ENCODE measurements around the gene TAGAP.
"Not testable (repeated sequence)": the region's sequence is repeated elsewhere in the genome, so short reads cannot be mapped to it uniquely, and the experiment has no call there.

Gene TAGAP

DNA sequence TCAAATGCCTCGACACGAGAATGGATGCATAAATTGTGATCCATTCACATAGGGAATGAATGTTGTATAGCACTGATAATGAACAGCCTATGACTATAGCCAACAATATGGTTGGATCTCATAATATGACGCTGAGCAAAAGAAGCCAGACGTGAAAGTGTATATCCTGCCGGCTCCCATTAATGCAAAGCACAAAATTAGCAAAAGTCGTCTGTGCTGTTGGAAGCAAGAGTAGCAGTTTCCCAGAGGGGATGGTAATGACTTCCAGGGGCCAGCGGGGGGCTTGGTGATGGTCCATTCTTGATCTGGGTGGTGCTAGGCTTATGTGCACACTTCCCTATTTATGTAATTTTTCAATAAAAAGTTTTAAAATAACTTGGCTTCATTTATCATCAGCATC lies 1.0 kb upstream of the TAGAP start:
- DNase-seq (ENCODE audit: low spot score) = no peak

DNA sequence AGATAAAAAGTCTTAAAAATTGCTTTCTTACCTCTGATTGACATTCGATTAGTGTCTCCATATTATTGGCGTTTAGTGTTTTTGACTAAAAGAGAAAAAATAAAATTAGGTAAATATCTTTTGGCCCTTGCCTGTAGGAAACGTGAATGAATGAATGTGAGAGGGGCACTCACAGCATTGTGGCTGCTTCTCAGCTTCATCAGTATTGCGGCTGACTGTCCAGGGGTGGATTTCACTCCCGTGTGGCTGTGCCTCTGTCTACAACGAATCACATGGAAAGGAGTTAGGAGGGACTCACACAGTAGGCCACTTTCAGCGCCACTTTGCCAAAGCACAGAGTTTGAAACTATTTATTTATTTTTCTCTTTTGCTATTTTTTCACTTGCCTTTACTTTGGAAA lies 844 bp downstream of the TAGAP start:
- no peak for DNase-seq (ENCODE audit: low spot score)

DNA sequence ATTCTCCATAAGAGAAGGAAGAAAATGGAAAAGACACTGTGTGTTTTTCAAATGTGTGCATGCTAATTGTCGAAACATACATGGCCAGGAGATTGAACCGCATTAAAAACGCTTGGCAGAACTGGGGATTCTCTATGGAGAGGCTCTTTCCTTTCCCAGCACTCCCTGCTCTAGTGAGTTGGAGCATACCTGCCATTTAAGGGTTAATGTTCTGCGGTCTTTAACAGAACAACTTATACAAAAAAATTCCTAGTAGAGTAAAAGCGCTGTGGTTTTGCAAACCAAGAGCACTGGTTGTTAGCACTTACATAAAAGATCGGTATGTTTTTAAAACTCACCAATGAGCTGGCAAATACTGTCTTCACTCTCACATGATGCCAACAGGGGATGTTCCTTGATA lies 1.5 kb downstream of the TAGAP start:
- DNase-seq (ENCODE audit: low spot score) = no peak

DNA sequence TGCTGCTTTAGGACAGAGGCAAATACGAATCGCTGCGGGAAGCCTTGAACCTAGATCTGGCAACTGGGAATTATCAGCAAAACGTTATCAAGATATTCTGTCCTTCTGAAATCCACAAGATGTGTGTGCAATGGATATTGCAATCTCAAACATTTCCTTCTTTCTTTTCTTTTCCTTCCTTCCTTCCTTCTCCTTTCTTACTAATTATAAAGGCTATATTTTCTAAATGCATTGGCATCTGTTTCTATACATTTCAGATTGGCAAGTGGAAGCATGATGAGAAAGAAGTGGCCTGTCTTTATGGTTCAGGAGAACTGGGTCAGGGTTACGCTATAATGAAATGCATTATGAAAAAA lies 2.0 kb downstream of the TAGAP start:
- DNase-seq (ENCODE audit: low spot score) = no peak

DNA sequence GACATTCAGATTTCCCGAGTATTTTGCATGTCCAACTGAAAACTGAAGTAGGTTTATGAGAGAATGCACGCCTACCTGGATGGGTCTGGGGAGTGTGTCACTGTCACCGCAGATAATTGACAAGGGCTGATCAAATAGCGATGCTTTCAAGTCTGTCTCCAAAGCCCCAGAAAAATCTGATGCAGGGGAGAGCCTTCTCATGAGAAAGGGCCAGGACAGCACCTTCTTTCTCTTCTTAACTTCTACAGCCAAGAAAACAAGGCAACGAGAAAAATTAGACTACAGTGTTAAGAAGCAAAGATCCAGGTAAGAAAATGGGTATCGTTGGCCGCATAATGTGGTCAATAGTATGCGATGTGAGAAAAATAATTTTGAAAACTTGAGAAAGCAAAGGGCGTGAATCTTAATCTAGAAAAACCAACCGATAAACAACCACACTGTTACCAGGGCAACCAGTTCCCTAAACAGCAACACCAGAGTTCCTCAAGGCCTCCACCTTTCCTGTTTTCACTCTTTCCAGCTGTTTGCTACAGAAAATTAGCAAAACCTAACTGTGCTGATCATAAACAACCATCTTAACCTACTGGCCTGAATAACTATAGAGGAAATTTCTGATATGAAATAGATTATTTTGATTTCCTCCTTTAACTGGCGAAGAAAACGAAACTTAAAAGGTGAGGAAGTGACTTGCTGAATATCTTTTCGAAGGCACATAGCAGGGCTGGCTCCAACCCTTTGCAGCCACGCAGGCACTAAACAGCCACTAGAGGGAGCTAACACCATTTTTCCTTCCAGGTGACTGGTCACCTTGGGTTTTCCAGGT lies 2.6 kb downstream of the TAGAP start:
- DNase-seq (ENCODE audit: low spot score) = peak; percentile 56

DNA sequence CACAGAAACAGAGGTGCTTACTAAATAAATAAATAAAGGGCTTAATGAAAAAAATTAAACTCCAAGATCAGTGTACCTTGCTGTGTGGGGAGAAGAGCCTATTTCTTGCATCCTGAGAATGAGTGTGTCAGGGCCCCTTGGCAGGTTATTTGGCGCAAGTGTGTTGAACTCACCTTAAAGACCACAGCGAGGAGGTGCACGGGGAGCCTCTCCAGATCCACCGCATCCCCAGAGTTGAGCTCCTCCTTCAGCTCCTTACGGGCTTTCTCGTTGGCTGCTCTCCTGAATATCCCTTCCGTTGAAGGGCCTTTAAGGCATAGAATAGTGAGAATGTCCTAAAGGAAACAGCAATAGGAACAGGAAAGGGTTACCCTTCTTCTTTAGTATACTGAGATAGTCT lies 3.6 kb downstream of the TAGAP start:
- DNase-seq (ENCODE audit: low spot score) = no peak

DNA sequence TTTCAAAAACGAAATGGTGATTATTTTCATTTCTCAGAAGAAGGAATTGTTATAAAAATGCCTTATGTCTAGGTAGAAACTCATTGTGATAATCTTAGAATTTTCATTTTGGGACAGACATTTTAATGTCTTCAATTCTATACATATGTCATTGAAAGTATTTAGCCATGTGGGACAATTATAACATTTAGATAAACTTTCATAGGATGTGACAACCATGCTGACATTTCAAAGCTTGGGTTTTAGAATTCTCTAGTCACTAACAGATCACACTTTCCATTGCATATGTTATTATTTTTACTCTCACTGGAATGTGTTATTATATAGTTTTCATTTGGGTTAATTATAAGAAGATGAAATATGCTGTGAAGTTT lies 4.9 kb downstream of the TAGAP start:
- no peak for DNase-seq (ENCODE audit: low spot score)

DNA sequence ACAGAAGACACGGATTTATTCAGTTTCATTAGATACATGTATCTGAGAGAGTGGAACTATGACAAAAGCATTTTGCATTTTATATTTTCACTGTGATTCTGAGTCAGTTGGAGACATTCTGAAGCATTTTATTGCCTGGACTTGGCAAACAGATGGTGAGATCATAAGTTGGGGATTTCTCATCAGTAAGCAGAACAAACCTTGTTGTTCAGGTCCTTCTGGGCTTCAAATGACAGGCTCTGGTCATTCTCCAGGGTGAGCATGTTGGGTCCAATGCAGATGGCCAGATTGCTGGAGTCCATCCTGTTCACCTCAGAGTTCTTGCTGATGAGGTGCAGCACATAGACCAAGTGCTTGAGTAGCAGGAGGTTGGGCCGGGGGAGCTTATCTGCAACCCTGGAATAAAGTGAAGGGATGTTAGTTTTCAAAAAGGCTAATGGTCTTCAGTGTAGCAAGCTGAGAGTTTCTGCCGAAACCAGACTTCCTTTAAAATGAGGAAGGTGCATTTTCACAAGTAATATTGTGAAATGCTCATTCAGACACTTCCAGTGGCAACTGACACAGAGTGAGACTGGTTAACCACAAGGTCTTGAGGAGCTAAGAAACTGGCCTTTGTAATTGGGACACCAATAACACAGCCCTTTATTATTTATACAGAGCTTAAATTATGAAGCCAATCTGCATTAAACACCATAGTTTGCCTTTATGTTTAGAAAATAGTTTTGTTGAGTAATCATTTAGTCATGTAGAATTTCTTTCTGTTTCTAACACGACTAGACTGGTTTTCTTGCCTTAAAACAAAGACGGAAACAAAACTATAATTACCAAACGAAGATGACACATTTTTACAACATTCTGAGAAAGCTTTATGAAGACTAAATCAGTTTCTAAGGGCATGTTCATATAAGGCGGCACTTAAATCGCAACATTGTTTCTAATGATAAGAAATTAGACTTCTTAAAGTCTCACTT lies 5.6 kb downstream of the TAGAP start:
- DNase-seq (ENCODE audit: low spot score) = no peak

DNA sequence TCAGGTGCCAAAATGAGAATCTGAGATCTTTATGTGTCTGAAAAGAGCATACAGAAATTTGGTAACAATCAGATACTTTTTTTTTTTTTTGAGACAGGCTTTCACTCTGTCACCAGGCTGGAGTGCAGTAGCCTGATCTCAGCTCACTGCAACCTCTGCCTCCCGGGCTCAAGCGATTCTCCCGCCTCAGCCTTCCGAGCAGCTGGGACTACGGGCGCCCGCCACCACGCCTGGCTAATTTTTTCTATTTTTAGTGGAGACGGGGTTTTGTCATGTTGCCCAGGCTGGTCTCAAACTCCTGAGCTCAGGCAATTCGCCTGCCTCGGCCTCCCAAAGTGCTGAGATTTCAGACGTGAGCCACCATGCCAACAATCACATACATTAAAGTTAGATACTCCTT lies 6.5 kb downstream of the TAGAP start:
- not testable (repeated sequence) for DNase-seq (ENCODE audit: low spot score)

DNA sequence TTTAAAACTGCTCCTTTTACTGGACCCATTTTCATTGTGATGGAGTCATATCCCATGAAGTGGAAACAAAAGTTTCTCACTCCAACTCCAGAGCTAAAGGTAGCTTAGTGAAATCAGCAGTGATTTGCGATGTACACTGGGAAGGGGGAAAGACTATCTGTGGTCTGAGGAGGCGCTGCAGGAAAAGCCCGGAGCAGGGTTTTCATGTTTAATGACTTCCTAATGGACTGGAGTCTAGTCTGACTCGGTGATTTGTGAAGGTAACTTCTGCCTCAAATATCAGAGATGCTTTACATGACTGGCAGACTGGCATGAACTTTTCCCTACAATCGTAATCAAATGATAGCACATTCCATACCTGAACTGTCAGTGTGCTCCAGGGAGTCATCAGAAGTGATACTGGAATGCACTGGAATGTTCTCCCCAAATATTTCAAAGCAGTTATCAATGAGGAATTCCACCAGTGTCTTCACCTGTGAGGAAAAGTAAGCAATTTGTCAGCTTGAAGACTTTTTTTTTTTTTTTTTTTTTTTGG lies 7.0 kb downstream of the TAGAP start:
- no peak for DNase-seq (ENCODE audit: low spot score)

DNA sequence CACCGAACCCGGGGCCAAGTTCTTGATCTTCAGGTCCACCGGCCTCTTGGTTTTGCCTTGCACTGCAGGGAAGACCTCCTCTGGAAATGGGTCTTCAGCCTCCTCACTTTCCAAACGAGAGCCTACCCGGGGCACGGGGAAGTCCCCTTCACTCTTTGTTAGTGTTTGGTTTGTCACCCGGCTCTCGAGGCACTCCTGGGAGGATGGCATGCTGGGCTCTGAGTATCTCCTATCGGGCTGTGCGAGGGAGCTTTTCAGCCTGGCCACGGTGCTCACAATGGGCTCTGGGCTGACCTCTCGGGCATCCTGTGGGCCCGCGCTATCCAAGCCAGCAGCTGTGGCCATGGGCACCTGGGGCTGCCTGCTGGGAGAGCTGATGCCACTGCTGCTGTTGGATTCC lies 8.1 kb downstream of the TAGAP start:
- DNase-seq (ENCODE audit: low spot score) = no peak

DNA sequence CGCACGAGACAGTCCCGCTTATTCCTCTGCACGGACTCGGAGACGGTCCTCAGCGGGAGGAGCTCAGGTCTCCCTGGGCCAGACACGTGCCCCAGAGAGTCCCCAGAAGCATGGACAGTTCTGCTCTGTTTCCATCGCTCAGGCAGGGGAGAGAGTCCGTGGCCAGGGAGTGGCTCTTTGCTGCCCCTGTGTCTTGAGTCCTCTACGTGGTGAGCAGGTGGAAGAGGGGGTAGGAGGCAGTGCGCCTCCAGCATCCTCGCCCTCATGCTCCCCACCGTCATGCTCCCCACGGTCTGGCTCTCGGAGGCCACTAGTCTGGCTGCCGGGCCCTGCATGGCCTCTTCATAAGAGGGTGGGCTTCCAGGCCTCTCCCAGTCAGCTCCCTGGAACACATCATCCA lies 8.9 kb downstream of the TAGAP start:
- DNase-seq (ENCODE audit: low spot score) = no peak

DNA sequence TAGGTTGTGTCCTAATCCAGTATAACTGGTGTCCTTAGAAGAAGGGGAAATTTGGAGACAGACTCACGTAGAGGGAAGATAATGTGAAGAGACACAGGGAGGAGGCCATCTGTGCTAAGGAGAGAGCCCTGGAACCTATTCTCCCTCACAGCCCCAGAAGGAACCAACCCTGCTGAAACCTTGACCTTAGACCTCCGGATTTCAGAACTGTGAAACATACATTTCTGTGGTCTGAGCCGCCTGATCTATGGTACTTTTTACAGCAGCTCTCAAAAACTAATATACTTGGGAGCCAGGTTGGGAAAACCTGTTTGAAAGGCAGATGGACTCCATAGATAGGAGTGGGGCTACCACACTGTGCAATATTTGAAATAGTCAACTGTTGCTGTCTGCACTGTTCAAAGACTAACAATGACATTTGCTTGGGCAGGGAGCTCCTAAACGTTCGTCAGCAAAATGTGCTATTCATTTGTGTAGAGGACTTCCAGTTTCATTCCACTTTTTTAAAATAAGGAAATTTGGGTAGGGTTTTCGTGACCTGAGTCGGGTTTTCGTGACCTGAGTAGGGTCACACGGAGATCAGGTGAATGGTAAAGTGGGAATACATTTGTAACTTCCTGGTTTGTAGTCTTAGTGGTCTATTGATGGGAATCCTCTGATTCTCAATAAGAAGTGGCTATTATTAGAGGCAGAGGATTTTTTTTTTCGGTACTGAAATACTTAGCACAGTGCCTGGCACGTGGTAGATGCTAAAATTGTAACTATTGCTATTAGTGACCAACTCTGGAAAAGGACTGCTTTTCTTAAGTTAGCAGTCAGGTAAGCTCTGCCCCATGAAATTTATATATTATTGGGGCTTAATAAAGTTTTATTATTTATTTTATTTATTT lies 11.4 kb downstream of the TAGAP start:
- DNase-seq (ENCODE audit: low spot score) = no peak

DNA sequence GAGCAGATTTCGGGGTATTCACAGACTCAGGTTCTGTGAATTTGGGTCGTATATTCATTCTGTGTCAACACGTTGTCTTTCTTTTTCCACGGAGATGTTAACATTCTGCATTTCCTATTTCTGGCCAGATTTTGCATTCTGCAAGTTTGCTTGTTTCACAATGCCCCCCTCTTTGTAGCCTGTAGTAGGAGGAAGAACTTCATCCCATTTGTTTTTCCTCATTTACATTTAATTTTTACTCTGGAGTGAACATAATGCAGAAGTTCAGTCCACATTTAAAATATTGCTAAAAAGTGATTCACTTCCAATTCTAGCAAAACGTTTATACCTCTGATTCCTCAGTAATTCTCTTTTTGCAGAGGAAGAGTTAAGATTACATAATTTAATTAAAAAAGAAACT lies 12.9 kb downstream of the TAGAP start:
- DNase-seq (ENCODE audit: low spot score) = no peak

DNA sequence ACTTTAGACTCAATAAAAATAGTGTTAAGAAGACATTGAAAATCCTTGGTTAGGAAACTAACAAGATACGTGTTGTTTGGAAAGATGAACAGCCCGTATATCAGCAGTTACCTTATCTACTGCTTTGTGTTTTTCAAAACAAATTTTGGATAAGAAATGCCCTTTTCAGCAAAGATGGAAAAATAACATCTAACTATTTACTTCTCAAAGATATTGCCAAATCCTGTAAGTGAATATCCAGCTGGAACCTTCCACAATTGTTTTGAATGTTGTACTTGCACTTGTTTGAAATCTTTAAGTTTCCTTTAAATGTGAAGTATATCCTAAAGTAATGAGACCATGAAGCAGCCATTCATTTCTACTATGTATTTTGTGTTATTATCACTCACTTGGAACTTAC lies 14.6 kb downstream of the TAGAP start:
- DNase-seq (ENCODE audit: low spot score) = no peak

DNA sequence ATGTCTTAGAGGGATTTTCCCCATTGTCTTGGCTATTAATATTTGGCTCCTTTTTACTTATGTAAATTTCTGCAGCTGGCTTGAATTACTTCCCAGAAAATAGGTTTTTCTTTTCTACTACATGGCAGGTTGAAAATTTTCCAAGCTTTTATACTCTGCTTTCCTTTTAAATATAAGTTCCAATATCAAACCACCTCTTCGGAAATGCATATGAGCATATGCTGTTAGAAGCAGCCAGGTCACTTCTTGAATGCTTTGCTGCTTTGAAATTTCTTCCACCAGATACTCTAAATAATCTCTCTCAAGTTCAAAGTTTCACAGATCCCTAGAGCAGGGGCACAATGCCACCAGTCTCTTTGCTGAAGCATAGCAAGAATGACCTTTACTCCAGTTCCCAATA lies 19.6 kb downstream of the TAGAP start:
- not testable (repeated sequence) for DNase-seq (ENCODE audit: low spot score)

DNA sequence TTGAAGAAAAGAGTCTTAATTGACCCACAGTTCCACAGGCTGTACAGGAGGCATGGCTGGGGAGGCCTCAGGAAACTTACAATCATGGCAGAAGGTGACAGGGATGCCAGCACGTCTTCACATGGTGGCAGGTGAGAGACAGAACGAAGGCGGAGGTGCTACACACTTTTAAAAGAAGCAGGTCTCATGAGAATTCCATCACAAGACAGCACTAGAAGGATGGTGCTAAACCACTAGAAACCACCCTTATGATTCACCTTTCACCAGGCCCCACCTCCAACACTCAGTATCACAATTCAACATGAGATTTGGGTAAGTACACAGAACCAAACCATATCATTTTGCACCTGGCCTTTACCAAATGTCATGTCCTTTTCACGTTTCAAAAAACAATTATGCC lies 20.9 kb downstream of the TAGAP start:
- DNase-seq (ENCODE audit: low spot score) = no peak

DNA sequence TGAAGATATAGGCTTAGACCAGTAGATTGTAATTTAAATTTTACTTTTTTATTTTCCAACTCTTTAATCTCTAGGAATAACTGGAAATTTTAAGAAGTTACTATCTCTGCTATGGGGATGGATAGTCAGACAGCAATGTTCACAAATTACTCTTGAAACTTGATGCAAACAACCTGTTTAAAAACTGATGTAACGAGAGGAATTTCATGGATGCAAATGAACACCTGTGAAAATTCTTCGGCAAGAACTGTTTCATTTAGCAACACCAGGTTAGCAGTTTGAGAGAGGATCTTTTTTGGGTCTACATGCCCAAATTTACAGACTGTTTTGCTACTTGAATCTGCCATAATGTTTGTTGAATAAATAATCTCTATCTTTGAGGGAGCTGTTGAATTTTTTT lies 24.8 kb downstream of the TAGAP start:
- no peak for DNase-seq (ENCODE audit: low spot score)

DNA sequence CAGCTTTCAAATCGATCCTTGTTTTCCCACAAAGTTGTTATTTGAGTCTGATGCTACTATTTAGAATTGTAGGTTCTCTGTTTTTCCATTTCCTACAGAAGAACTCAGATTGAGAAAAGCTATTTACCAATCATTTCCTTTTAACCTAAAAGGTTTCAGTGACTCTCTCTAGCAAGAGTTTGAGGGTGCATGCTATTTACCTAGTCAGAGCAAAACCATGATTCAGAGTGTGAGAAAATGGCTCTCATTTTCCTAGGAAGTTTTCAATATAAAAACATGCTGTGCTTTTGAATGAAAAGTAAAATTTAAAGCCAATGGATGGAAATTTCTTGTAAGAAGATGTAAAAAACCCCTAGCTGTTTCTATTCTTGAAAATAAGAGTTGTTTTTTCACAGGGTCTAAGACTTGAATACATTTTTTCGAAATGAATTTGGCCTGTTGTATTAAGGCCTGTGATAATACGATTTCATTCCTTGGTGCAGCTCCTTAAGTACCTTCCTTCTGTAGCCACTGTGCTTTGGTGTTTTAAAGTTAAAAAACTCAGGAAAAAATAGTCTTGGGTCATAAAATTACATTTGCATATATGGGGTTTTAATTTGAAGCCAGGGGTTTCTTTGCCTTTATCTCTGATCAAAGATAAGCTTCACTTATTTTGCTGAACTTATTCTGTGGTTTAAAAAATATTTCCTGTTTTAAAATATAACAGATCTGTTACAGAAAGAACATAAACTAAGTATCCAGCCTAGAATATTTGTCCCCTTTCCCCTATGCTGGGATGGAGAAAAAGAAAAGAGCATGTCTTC lies 26.8 kb downstream of the TAGAP start:
- no peak for DNase-seq (ENCODE audit: low spot score)

DNA sequence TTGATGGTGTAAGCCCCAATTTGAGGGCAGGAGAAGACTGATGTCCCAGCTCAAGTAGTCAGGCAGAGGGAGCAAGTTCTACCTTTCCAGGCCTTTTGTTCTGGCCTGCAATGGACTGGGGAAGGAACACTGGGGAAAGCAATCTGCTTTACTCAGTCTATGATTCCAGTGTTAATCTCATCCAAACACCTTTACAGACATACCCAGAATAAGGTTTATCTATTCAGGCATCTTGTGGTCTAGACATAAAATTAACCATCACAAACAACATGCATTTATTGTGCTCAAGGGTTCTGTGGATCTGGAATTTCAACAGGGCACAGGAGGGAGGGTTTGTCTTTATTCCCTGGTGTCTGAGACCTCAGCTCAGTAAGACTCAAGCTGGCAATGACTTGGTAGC lies 30.4 kb downstream of the TAGAP start:
- no peak for DNase-seq (ENCODE audit: low spot score)

DNA sequence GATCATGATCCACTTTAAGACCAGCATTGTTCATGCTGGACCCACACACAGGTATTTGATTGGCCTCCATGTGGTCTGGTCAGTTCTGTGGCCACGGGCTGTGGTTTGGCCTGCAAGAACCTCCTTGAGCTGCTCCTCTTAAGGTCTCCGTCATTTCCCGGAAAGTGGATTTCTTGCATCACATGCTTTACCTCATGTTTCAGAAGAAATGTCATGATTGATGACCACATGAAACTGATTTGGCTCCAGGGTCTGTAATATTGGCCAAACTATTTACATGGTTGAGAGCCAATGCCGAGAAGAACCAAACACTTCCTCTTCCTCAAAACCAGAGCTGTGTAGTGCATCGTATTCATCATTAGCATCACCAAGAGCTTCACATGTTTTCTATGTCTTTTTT lies 31.6 kb downstream of the TAGAP start:
- no peak for DNase-seq (ENCODE audit: low spot score)

Measured in SK-N-DZ (cell line).